Measurements from ENCODE around the gene ADAT1. TPM values are rescaled to one million over a fixed set of nuclear protein-coding genes. Genes with fewer than 3 reads are reported as not detected.

ADAT1 gene
- total and polyA plus RNA-seq, 2 experiments from 2014 or later: 21.2 to 37.9 TPM

GRCh38 chr16:75617121-75617520 lies 6.0 kb downstream of the ADAT1 start:
- Histone ChIP-seq H3K4me1 (ENCODE audit: insufficient read depth) (peaks cover 9% of the 10 kb centered on the region), H2AFZ (no peak overlapping the region), H3K4me2 (no peak overlapping the region), H3K27me3 (no peaks in the 10 kb centered on the region), H3K79me2 (peaks cover 14% of the 10 kb centered on the region), H4K20me1 (ENCODE audit: insufficient read depth, poor library complexity, severe bottlenecking) (no peaks in the 10 kb centered on the region), H3K9me3 (ENCODE audit: low read depth) (no peaks in the 10 kb centered on the region), H3K36me3 (replicated peaks; ENCODE audit: insufficient read depth, low read depth) (no peaks in the 10 kb centered on the region), H3K4me3 (no peak overlapping the region), H3K27ac (no peak overlapping the region), H3K9me2 (replicated peaks; ENCODE audit: insufficient read depth) (no peaks in the 10 kb centered on the region)
- TF ChIP-seq CTCF (IDR thresholded peaks at IDR 0.05; ENCODE audit: poor library complexity) (no peak), EZH2phosphoT487 (IDR thresholded peaks at IDR 0.05; ENCODE audit: low read depth, severe bottlenecking, unreplicated experiment) (no peak), EZH2 (IDR thresholded peaks at IDR 0.05; ENCODE audit: borderline replicate concordance) (no peak)
- WGBS (ENCODE audit: low lambda C conversion rate, missing lambda C conversion rate): 95% methylated on average over 3 of the region's 3 CpGs
- no peak for DNase-seq (ENCODE audit: low spot score)

GRCh38 chr16:75616521-75617010 lies 6.5 kb downstream of the ADAT1 start:
- no peaks in the 10 kb centered on the region for H3K27me3 ChIP-seq

GRCh38 chr16:75615619-75616018 lies 7.5 kb downstream of the ADAT1 start:
- Histone ChIP-seq H3K36me3 (replicated peaks; ENCODE audit: insufficient read depth, low read depth) (no peaks in the 10 kb centered on the region), H3K4me3 (no peak overlapping the region)
- WGBS (ENCODE audit: low lambda C conversion rate, missing lambda C conversion rate): 95% methylated on average over 2 of the region's 2 CpGs

More at GRCh38 chr16:75616521-75617010, 6.5 kb downstream of the ADAT1 start:
- H3K79me2 ChIP-seq: peaks cover 9% of the 10 kb centered on the region
- H3K9me2 ChIP-seq (replicated peaks; ENCODE audit: insufficient read depth): no peaks in the 10 kb centered on the region
- H3K36me3 ChIP-seq (replicated peaks; ENCODE audit: insufficient read depth, low read depth): no peaks in the 10 kb centered on the region
- H2AFZ ChIP-seq: no peak overlapping the region
- peaks cover 3% of the 10 kb centered on the region for H3K4me1 ChIP-seq (ENCODE audit: insufficient read depth)
- no peaks in the 10 kb centered on the region for H4K20me1 ChIP-seq (ENCODE audit: insufficient read depth, poor library complexity, severe bottlenecking)
- no peak for DNase-seq (ENCODE audit: low spot score)
- TF ChIP-seq CTCF (IDR thresholded peaks at IDR 0.05; ENCODE audit: poor library complexity): no peak
- TF ChIP-seq EZH2 (IDR thresholded peaks at IDR 0.05; ENCODE audit: borderline replicate concordance): no peak
- H3K27ac ChIP-seq: no peak overlapping the region
- WGBS (ENCODE audit: low lambda C conversion rate, missing lambda C conversion rate): 95% methylated on average over 4 of the region's 4 CpGs
- H3K9me3 ChIP-seq (ENCODE audit: low read depth): no peaks in the 10 kb centered on the region
- H3K4me3 ChIP-seq: no peak overlapping the region
- H3K4me2 ChIP-seq: no peak overlapping the region

More at GRCh38 chr16:75615619-75616018, 7.5 kb downstream of the ADAT1 start:
- Histone ChIP-seq H4K20me1 (ENCODE audit: insufficient read depth, poor library complexity, severe bottlenecking) (no peaks in the 10 kb centered on the region), H3K9me2 (replicated peaks; ENCODE audit: insufficient read depth) (no peaks in the 10 kb centered on the region), H3K4me2 (no peak overlapping the region), H3K79me2 (peaks cover 2% of the 10 kb centered on the region), H3K9me3 (ENCODE audit: low read depth) (no peaks in the 10 kb centered on the region), H3K27me3 (no peaks in the 10 kb centered on the region), H2AFZ (no peak overlapping the region), H3K4me1 (ENCODE audit: insufficient read depth) (no peaks in the 10 kb centered on the region), H3K27ac (no peak overlapping the region)
- no peak for DNase-seq (ENCODE audit: low spot score)
- TF ChIP-seq EZH2 (IDR thresholded peaks at IDR 0.05; ENCODE audit: borderline replicate concordance): no peak
- TF ChIP-seq CTCF (IDR thresholded peaks at IDR 0.05; ENCODE audit: poor library complexity): no peak
- no peak for TF ChIP-seq EZH2phosphoT487 (IDR thresholded peaks at IDR 0.05; ENCODE audit: low read depth, severe bottlenecking, unreplicated experiment)

Measured in hepatocyte (in vitro differentiated cells).